NCI-H82 treated with DMSO at 0.1 percent for 48 hours (cell line): ENCODE results near the gene STK33.

Experiments
- DNase-seq: peaks from one replicate; lab custom pipeline; 2025; ENCODE audit not compliant: unreplicated experiment; lab: John Stamatoyannopoulos, UW

Gene STK33

GRCh38 chr11:8381343-8381742, 212.7 kb downstream of the STK33 start:
- DNase-seq: no peak

GRCh38 chr11:8375932-8376331, 218.1 kb downstream of the STK33 start:
- DNase-seq: no peak

GRCh38 chr11:8375460-8375859, 218.6 kb downstream of the STK33 start:
- DNase-seq: no peak

- no peak for DNase-seq
These were observed 219.3 kb downstream of the STK33 start for GRCh38 chr11:8374716-8375115.

- no peak for DNase-seq
These were observed 220.3 kb downstream of the STK33 start for GRCh38 chr11:8373519-8374432.

- no peak for DNase-seq
These were observed 221.2 kb downstream of the STK33 start for GRCh38 chr11:8372641-8373381.

GRCh38 chr11:8371516-8371884, 222.5 kb downstream of the STK33 start:
- no peak for DNase-seq

- DNase-seq: no peak
These were observed 223.1 kb downstream of the STK33 start for GRCh38 chr11:8370812-8371515.

GRCh38 chr11:8369592-8370205, 224.3 kb downstream of the STK33 start:
- DNase-seq: no peak

- no peak for DNase-seq
These were observed 225.3 kb downstream of the STK33 start for GRCh38 chr11:8368772-8369171.

- DNase-seq: no peak
These were observed 225.8 kb downstream of the STK33 start for GRCh38 chr11:8368194-8368593.

- no peak for DNase-seq
These were observed 227.7 kb downstream of the STK33 start for GRCh38 chr11:8366316-8366715.

GRCh38 chr11:8365216-8365941, 228.6 kb downstream of the STK33 start:
- DNase-seq: no peak

GRCh38 chr11:8363921-8364320, 230.1 kb downstream of the STK33 start:
- no peak for DNase-seq

- no peak for DNase-seq
These were observed 231.1 kb downstream of the STK33 start for GRCh38 chr11:8362899-8363298.

- no peak for DNase-seq
These were observed 231.5 kb downstream of the STK33 start for GRCh38 chr11:8362491-8362890.

- DNase-seq: no peak
These were observed 232.3 kb downstream of the STK33 start for GRCh38 chr11:8361664-8362210.

- no peak for DNase-seq
These were observed 232.8 kb downstream of the STK33 start for GRCh38 chr11:8361206-8361605.

GRCh38 chr11:8360086-8360828, 233.8 kb downstream of the STK33 start:
- DNase-seq: no peak

- DNase-seq: no peak
These were observed 234.5 kb downstream of the STK33 start for GRCh38 chr11:8359521-8359920.
